ENCODE results near the gene KCNMB4. TPM values are rescaled to one million over a fixed set of nuclear protein-coding genes. Genes with fewer than 3 reads are reported as not detected.

KCNMB4 gene
- polyA plus RNA-seq, 3 donors, result 20.1 to 24.7 (median 22.9) TPM

Other genes starting within 250 kb of the KCNMB4 start
- 100 to 1,000 TPM; 120 to 132 (median 130) TPM for gene CNOT2, start 122.9 kb upstream of the KCNMB4 start, polyA plus RNA-seq (ENCODE audit: insufficient read length in 3 of 3)

Measured in renal pelvis (tissue), 3 donors.